ENCODE results near the gene GRID1. TPM values are rescaled to one million over a fixed set of nuclear protein-coding genes. Genes with fewer than 3 reads are reported as not detected.

Gene GRID1
- total and polyA plus RNA-seq, 10 donors, result 0.06 to 0.42 (median 0.15) TPM; not detected in 4

- DNase-seq, result no peak
- intact Hi-C loops (cut with DNase I; ENCODE audit: low total_unique reads), result no loop called here
- H3K27ac ChIP-seq, result no peak overlapping the region
- 80 to 96% (median 89%) methylated on average over 5 of the region's 5 CpGs for WGBS, 5 donors
- peaks cover 0 to 12% (median 0%) of the 10 kb centered on the region in 7 donors for H3K27me3 ChIP-seq (replicated peaks in 1 of 7)
- H3K4me3 ChIP-seq, result no peak overlapping the region
- TF ChIP-seq POLR2A (IDR thresholded peaks at IDR 0.05) (no peak), POLR2AphosphoS5 (IDR thresholded peaks at IDR 0.05) (no peak), CTCF (IDR thresholded peaks at IDR 0.05 in 8 of 11, conservative IDR thresholded peaks at IDR 0.05 in 3 of 11) (no peak)
- H3K9me3 ChIP-seq, result no peaks in the 10 kb centered on the region
- no peaks in the 10 kb centered on the region for H3K4me1 ChIP-seq
- no peaks in the 10 kb centered on the region for H3K36me3 ChIP-seq
Observed at GRCh38 chr10:86218842-86219241, 147.8 kb downstream of the GRID1 start.

GRCh38 chr10:86218160-86218559 is 148.4 kb downstream of the GRID1 start:
- Histone ChIP-seq H3K4me1 (no peaks in the 10 kb centered on the region), H3K4me3 (no peak overlapping the region), H3K9me3 (no peaks in the 10 kb centered on the region), H3K36me3 (no peaks in the 10 kb centered on the region), H3K27me3 (replicated peaks in 1 of 7) (peaks cover 0 to 12% (median 0%) of the 10 kb centered on the region in 7 donors), H3K27ac (no peak overlapping the region)
- intact Hi-C loops (cut with DNase I; ENCODE audit: low total_unique reads), result no loop called here
- DNase-seq, result no peak
- TF ChIP-seq POLR2A (IDR thresholded peaks at IDR 0.05) (no peak), CTCF (IDR thresholded peaks at IDR 0.05 in 8 of 11, conservative IDR thresholded peaks at IDR 0.05 in 3 of 11) (no peak), POLR2AphosphoS5 (IDR thresholded peaks at IDR 0.05) (no peak)
- WGBS, 5 donors, result 93 to 96% (median 93%) methylated on average over 4 of the region's 4 CpGs

- no peaks in the 10 kb centered on the region for H3K4me1 ChIP-seq
- 75 to 85% (median 79%) methylated on average over 10 of the region's 10 CpGs for WGBS, 5 donors
- H3K4me3 ChIP-seq, result no peak overlapping the region
- H3K27ac ChIP-seq, result no peak overlapping the region
- no peaks in the 10 kb centered on the region for H3K9me3 ChIP-seq
- intact Hi-C loops (cut with DNase I; ENCODE audit: low total_unique reads), result no loop called here
- H3K27me3 ChIP-seq (replicated peaks in 1 of 7), result peaks cover 0 to 16% (median 0%) of the 10 kb centered on the region in 7 donors
- no peak for DNase-seq
- TF ChIP-seq POLR2A (IDR thresholded peaks at IDR 0.05), result no peak
- TF ChIP-seq POLR2AphosphoS5 (IDR thresholded peaks at IDR 0.05), result no peak
- no peak for TF ChIP-seq CTCF (IDR thresholded peaks at IDR 0.05 in 8 of 11, conservative IDR thresholded peaks at IDR 0.05 in 3 of 11)
- H3K36me3 ChIP-seq, result no peaks in the 10 kb centered on the region
Observed at GRCh38 chr10:86217371-86218080, 149.1 kb downstream of the GRID1 start.

GRCh38 chr10:86216886-86217285 is 149.7 kb downstream of the GRID1 start:
- no peak for TF ChIP-seq CTCF (IDR thresholded peaks at IDR 0.05 in 8 of 11, conservative IDR thresholded peaks at IDR 0.05 in 3 of 11)
- no peak for TF ChIP-seq POLR2A (IDR thresholded peaks at IDR 0.05)
- TF ChIP-seq POLR2AphosphoS5 (IDR thresholded peaks at IDR 0.05), result no peak
- WGBS, 5 donors, result 45 to 83% (median 79%) methylated on average over 1 of the region's 1 CpG
- no peak for DNase-seq
- intact Hi-C loops (cut with DNase I; ENCODE audit: low total_unique reads), result no loop called here
- Histone ChIP-seq H3K4me3 (no peak overlapping the region), H3K4me1 (no peaks in the 10 kb centered on the region), H3K27me3 (replicated peaks in 1 of 7) (peaks cover 0 to 16% (median 0%) of the 10 kb centered on the region in 7 donors), H3K36me3 (no peaks in the 10 kb centered on the region), H3K9me3 (no peaks in the 10 kb centered on the region), H3K27ac (no peak overlapping the region)
